Stimulated activated naive CD8-positive, alpha-beta T cell treated with anti-CD3 and anti-CD28 coated beads, Interleukin-15, Interleukin-2, amounts not matched to agents 100 U/mL and 50 U/mL, for 24 hours (primary cell): Measurements from ENCODE around the gene MORC2.

Source experiments
- ATAC-seq: fragments of 150-1000 bp; cut with Tn5 transposase; one replicate; pipeline ENCODE4 v1.10.0; 2021
- DNase-seq: peaks from one replicate; pipeline ENCODE4 v3.0.0; 2021

Gene MORC2

GRCh38 chr22:30949934-30950660 lies 18.5 kb downstream of the MORC2 start:
- ATAC-seq: no peak
- no peak for DNase-seq

- no peak for ATAC-seq
- no peak for DNase-seq
Observed at GRCh38 chr22:30948930-30949342, 19.6 kb downstream of the MORC2 start.

- DNase-seq (no peak), ATAC-seq (no peak)
Observed at GRCh38 chr22:30947816-30948454, 20.6 kb downstream of the MORC2 start.

- DNase-seq (no peak), ATAC-seq (no peak)
Observed at GRCh38 chr22:30947173-30947815, 21.3 kb downstream of the MORC2 start.

GRCh38 chr22:30946354-30946753 lies 22.2 kb downstream of the MORC2 start:
- DNase-seq (no peak), ATAC-seq (no peak)

GRCh38 chr22:30945653-30946052 lies 22.9 kb downstream of the MORC2 start:
- no peak for DNase-seq
- no peak for ATAC-seq

GRCh38 chr22:30944986-30945385 lies 23.6 kb downstream of the MORC2 start:
- no peak for ATAC-seq
- DNase-seq: no peak

- ATAC-seq (no peak), DNase-seq (peak; percentile 32)
Observed at GRCh38 chr22:30943368-30943767, 25.2 kb downstream of the MORC2 start.

GRCh38 chr22:30941363-30941740 lies 27.2 kb downstream of the MORC2 start:
- no peak for DNase-seq
- ATAC-seq: peak; percentile 5

- peak; percentile 22 for DNase-seq
- peak; percentile 51 for ATAC-seq
Observed at GRCh38 chr22:30940685-30941362, 27.8 kb downstream of the MORC2 start.

- no peak for ATAC-seq
- no peak for DNase-seq
Observed at GRCh38 chr22:30934053-30934452, 34.5 kb downstream of the MORC2 start.

GRCh38 chr22:30933457-30933856 lies 35.1 kb downstream of the MORC2 start:
- no peak for DNase-seq
- ATAC-seq: no peak

- no peak for ATAC-seq
- no peak for DNase-seq
Observed at GRCh38 chr22:30932661-30933060, 35.9 kb downstream of the MORC2 start.

GRCh38 chr22:30931541-30932300 lies 36.9 kb downstream of the MORC2 start:
- DNase-seq: no peak
- ATAC-seq: no peak

- ATAC-seq (no peak), DNase-seq (no peak)
Observed at GRCh38 chr22:30930228-30930627, 38.3 kb downstream of the MORC2 start.

GRCh38 chr22:30928401-30928800 lies 40.2 kb downstream of the MORC2 start:
- no peak for DNase-seq
- no peak for ATAC-seq

GRCh38 chr22:30927806-30928205 lies 40.8 kb downstream of the MORC2 start:
- DNase-seq (no peak), ATAC-seq (no peak)

GRCh38 chr22:30926706-30927105 lies 41.9 kb downstream of the MORC2 start:
- no peak for ATAC-seq

GRCh38 chr22:30925667-30926066 lies 42.9 kb downstream of the MORC2 start:
- no peak for ATAC-seq
- DNase-seq: no peak

More at GRCh38 chr22:30926706-30927105, 41.9 kb downstream of the MORC2 start:
- DNase-seq: no peak

- DNase-seq (no peak), ATAC-seq (no peak)
Observed at GRCh38 chr22:30923168-30923900, 45.2 kb downstream of the MORC2 start.

GRCh38 chr22:30922151-30922611 lies 46.4 kb downstream of the MORC2 start:
- ATAC-seq (peak; percentile 34), DNase-seq (peak; percentile 76)
